ENCODE results near the gene CAMK2A.

The CAMK2A gene

GRCh38 chr5:150183436-150183835, 106.1 kb downstream of the CAMK2A start:
- TF ChIP-seq CTCF (conservative IDR thresholded peaks at IDR 0.05; ENCODE audit: low read depth): no peak
- no peak overlapping the region for H3K27ac ChIP-seq
- CTCF ChIA-PET: interaction anchor here (0.7 kb wide), 1 partner anchor 331 kb away, joined by 3 read pairs; no protein-coding TSS in a partner anchor
- POLR2A ChIA-PET (ENCODE audit: low non-redundant PET): no interaction called here
- DNase-seq (ENCODE audit: low spot score): no peak

GRCh38 chr5:150182774-150183173, 106.8 kb downstream of the CAMK2A start:
- no peak for DNase-seq (ENCODE audit: low spot score)
- TF ChIP-seq CTCF (conservative IDR thresholded peaks at IDR 0.05; ENCODE audit: low read depth): no peak
- CTCF ChIA-PET: no interaction called here
- no peak overlapping the region for H3K27ac ChIP-seq
- POLR2A ChIA-PET (ENCODE audit: low non-redundant PET): no interaction called here

- DNase-seq (ENCODE audit: low spot score): no peak
- CTCF ChIA-PET: interaction anchor here (0.7 to 1.2 kb wide), 2 partner anchors 9 to 23 kb away, joined by 3 to 4 read pairs; no protein-coding TSS in a partner anchor
- POLR2A ChIA-PET (ENCODE audit: low non-redundant PET): no interaction called here
- no peak for TF ChIP-seq CTCF (conservative IDR thresholded peaks at IDR 0.05; ENCODE audit: low read depth)
- no peak overlapping the region for H3K27ac ChIP-seq
Observed at GRCh38 chr5:150181766-150182545, 107.6 kb downstream of the CAMK2A start.

GRCh38 chr5:150181027-150181426, 108.5 kb downstream of the CAMK2A start:
- no peak for DNase-seq (ENCODE audit: low spot score)
- CTCF ChIA-PET: interaction anchor here (0.7 to 1.2 kb wide), 2 partner anchors 10 to 24 kb away, joined by 3 to 4 read pairs; no protein-coding TSS in a partner anchor
- TF ChIP-seq CTCF (conservative IDR thresholded peaks at IDR 0.05; ENCODE audit: low read depth): no peak
- no peak overlapping the region for H3K27ac ChIP-seq
- POLR2A ChIA-PET (ENCODE audit: low non-redundant PET): no interaction called here

- ChIA-PET POLR2A (ENCODE audit: low non-redundant PET) (interaction anchor here (0.6 kb wide), 1 partner anchor 13 kb away, joined by 6 read pairs; no protein-coding TSS in a partner anchor), CTCF (interaction anchor here (0.6 to 1.2 kb wide), 3 partner anchors 11 to 54 kb away, joined by 3 to 4 read pairs (median 3); no protein-coding TSS in a partner anchor)
- DNase-seq (ENCODE audit: low spot score): no peak
- H3K27ac ChIP-seq: no peak overlapping the region
- TF ChIP-seq CTCF (conservative IDR thresholded peaks at IDR 0.05; ENCODE audit: low read depth): no peak
Observed at GRCh38 chr5:150180241-150181026, 109.1 kb downstream of the CAMK2A start.

GRCh38 chr5:150179019-150179620, 110.5 kb downstream of the CAMK2A start:
- DNase-seq (ENCODE audit: low spot score): no peak
- H3K27ac ChIP-seq: no peak overlapping the region
- ChIA-PET POLR2A (ENCODE audit: low non-redundant PET) (no interaction called here), CTCF (interaction anchor here (1.0 kb wide), 1 partner anchor 57 kb away, joined by 4 read pairs; no protein-coding TSS in a partner anchor)
- no peak for TF ChIP-seq CTCF (conservative IDR thresholded peaks at IDR 0.05; ENCODE audit: low read depth)

Data from RWPE1 (cell line).